H9 (cell line): ENCODE measurements around the gene NBPF4. TPM values are rescaled to one million over a fixed set of nuclear protein-coding genes. Genes with fewer than 3 reads are reported as not detected.

Experiments
- DNase-seq: peaks from one replicate; pipeline ENCODE4 v3.0.0-alpha.2; 2017
- H2AFZ ChIP-seq: one replicate; pipeline ENCODE4 v1.6.1; 2013; ENCODE audit warnings: mild to moderate bottlenecking, low read length, control low read depth, moderate library complexity
- H2AK5ac ChIP-seq: 2 replicates; pipeline ENCODE4 v1.6.1; 2013; ENCODE audit warnings: low read length, control low read depth, mixed read lengths; ENCODE audit not compliant: insufficient read length
- H2BK120ac ChIP-seq: one replicate; pipeline ENCODE4 v1.6.1; 2013; ENCODE audit warnings: low read depth, mild to moderate bottlenecking, low read length, control low read depth, inconsistent platforms; ENCODE audit not compliant: poor library complexity, severe bottlenecking
- H2BK12ac ChIP-seq: 2 replicates; pipeline ENCODE4 v1.6.1; 2013; ENCODE audit warnings: low read length, control low read depth, mixed read lengths, low read depth; ENCODE audit not compliant: insufficient read length
- H2BK15ac ChIP-seq: 2 replicates; pipeline ENCODE4 v1.6.1; 2013; ENCODE audit warnings: low read depth, low read length, control low read depth
- H2BK20ac ChIP-seq: one replicate; pipeline ENCODE4 v1.6.1; 2013; ENCODE audit warnings: low read depth, mild to moderate bottlenecking, low read length, control low read depth, inconsistent platforms; ENCODE audit not compliant: poor library complexity, severe bottlenecking
- H2BK5ac ChIP-seq: 2 replicates; pipeline ENCODE4 v1.6.1; 2013; ENCODE audit warnings: low read length, control low read depth, mixed read lengths; ENCODE audit not compliant: insufficient read length
- H3K14ac ChIP-seq: 2 replicates; pipeline ENCODE4 v1.6.1; 2013; ENCODE audit warnings: low read length, control low read depth; ENCODE audit not compliant: insufficient read depth
- H3K18ac ChIP-seq: 2 replicates; pipeline ENCODE4 v1.6.1; 2013; ENCODE audit warnings: low read depth, mild to moderate bottlenecking, mixed read lengths, low read length, control low read depth; ENCODE audit not compliant: insufficient read length
- H3K23ac ChIP-seq: 2 replicates; pipeline ENCODE4 v1.6.1; 2013; ENCODE audit warnings: low read length, control low read depth, mixed read lengths, low read depth; ENCODE audit not compliant: insufficient read length
- H3K23me2 ChIP-seq: 2 replicates; pipeline ENCODE4 v1.6.1; 2013; ENCODE audit warnings: low read depth, mild to moderate bottlenecking, mixed read lengths, low read length, control low read depth; ENCODE audit not compliant: insufficient read length, poor library complexity, severe bottlenecking
- H3K27ac ChIP-seq: 2 replicates; pipeline ENCODE4 v1.5.1; 2013; ENCODE audit warnings: low read length, control low read depth, mixed read lengths, low read depth; ENCODE audit not compliant: insufficient read length
- H3K27me3 ChIP-seq: 2 replicates; pipeline ENCODE4 v1.6.1; 2013; ENCODE audit warnings: low read length, control low read depth, inconsistent platforms; ENCODE audit not compliant: insufficient read depth
- H3K4ac ChIP-seq: 2 replicates; pipeline ENCODE4 v1.6.1; 2013; ENCODE audit warnings: low read depth, mild to moderate bottlenecking, control low read depth, inconsistent platforms, low read length, moderate library complexity
- H3K4me1 ChIP-seq: 2 replicates; pipeline ENCODE4 v1.6.1; 2013; ENCODE audit warnings: low read length, control low read depth, inconsistent platforms; ENCODE audit not compliant: insufficient read depth
- H3K4me2 ChIP-seq: 2 replicates; pipeline ENCODE4 v1.6.1; 2013; ENCODE audit warnings: low read length, control low read depth, mixed read lengths; ENCODE audit not compliant: insufficient read length, insufficient read depth
- H3K56ac ChIP-seq: 2 replicates; pipeline ENCODE4 v1.6.1; 2013; ENCODE audit warnings: low read depth, mild to moderate bottlenecking, mixed read lengths, low read length, control low read depth; ENCODE audit not compliant: insufficient read length
- H3K79me1 ChIP-seq: 2 replicates; pipeline ENCODE4 v1.6.1; 2013; ENCODE audit warnings: low read depth, mild to moderate bottlenecking, moderate library complexity, low read length, control low read depth, inconsistent platforms; ENCODE audit not compliant: insufficient read depth, poor library complexity, severe bottlenecking
- H3K79me2 ChIP-seq: 2 replicates; pipeline ENCODE4 v1.6.1; 2013; ENCODE audit warnings: low read length, control low read depth, inconsistent platforms; ENCODE audit not compliant: insufficient read depth
- H3K9ac ChIP-seq: 2 replicates; pipeline ENCODE4 v1.6.1; 2013; ENCODE audit warnings: low read length, control low read depth, mixed read lengths; ENCODE audit not compliant: insufficient read length; ENCODE audit errors: extremely low read depth
- H3K9me3 ChIP-seq: one replicate; pipeline ENCODE4 v1.6.1; 2013; ENCODE audit warnings: low read depth, low read length, inconsistent platforms; ENCODE audit not compliant: control insufficient read depth
- H3T11ph ChIP-seq: one replicate; pipeline ENCODE4 v1.6.1; 2013; ENCODE audit warnings: mild to moderate bottlenecking, low read length, control low read depth, inconsistent platforms
- H4K20me1 ChIP-seq: one replicate; pipeline ENCODE4 v1.6.1; 2013; ENCODE audit not compliant: control insufficient read depth, insufficient read length, insufficient read depth
- H4K5ac ChIP-seq: 2 replicates; pipeline ENCODE4 v1.6.1; 2013; ENCODE audit warnings: low read depth, mild to moderate bottlenecking, mixed read lengths, low read length, control low read depth; ENCODE audit not compliant: insufficient read length
- H4K8ac ChIP-seq: replicated peaks from 2 replicates; pipeline ENCODE4 v1.6.1; 2013; ENCODE audit warnings: low read length, control low read depth, mixed read lengths, low read depth; ENCODE audit not compliant: insufficient read length
- H4K91ac ChIP-seq: 2 replicates; pipeline ENCODE4 v1.6.1; 2013; ENCODE audit warnings: low read depth, mild to moderate bottlenecking, moderate library complexity, mixed read lengths, low read length, control low read depth; ENCODE audit not compliant: insufficient read length
- H3K27ac Mint-ChIP-seq, 3 experiments: 2 replicates in 2 of 3; 3 replicates in 1 of 3; pipeline ENCODE4 v1.8.0; 2020 to 2021; ENCODE audit warnings: mixed read lengths in 3 of 3, mild to moderate bottlenecking in 1 of 3, moderate library complexity in 1 of 3
- H3K27me3 Mint-ChIP-seq: 2 replicates; pipeline ENCODE4 v1.8.0; 2021; ENCODE audit warnings: low read depth, mild to moderate bottlenecking, moderate library complexity, mixed read lengths
- H3K36me3 Mint-ChIP-seq, 3 experiments: 2 replicates in 2 of 3; 3 replicates in 1 of 3; pipeline ENCODE4 v1.8.0; 2020 to 2021; ENCODE audit warnings: low read depth in 3 of 3, mixed read lengths in 3 of 3; ENCODE audit not compliant: insufficient read depth in 1 of 3
- H3K4me1 Mint-ChIP-seq, 2 experiments: 2 replicates each; pipeline ENCODE4 v1.8.0; 2020; ENCODE audit warnings: mixed read lengths in 2 of 2
- H3K4me3 Mint-ChIP-seq, 2 experiments: 2 replicates in 1 of 2; 3 replicates in 1 of 2; pipeline ENCODE4 v1.8.0; 2020 to 2021; ENCODE audit warnings: mild to moderate bottlenecking in 2 of 2, mixed read lengths in 2 of 2, moderate library complexity in 1 of 2
- H3K9me3 Mint-ChIP-seq, 2 experiments: 2 replicates in 1 of 2; 3 replicates in 1 of 2; pipeline ENCODE4 v1.8.0; 2020; ENCODE audit warnings: mild to moderate bottlenecking in 2 of 2, mixed read lengths in 2 of 2, moderate library complexity in 1 of 2
- WGBS: extraction: QIAGEN DNeasy Blood & Tissue Kit; methylation state at CpG from one replicate; pipeline ENCODE4 v1.1.7; 2013; ENCODE audit warnings: missing lambda C conversion rate, low lambda C conversion rate, mixed read lengths; ENCODE audit not compliant: insufficient read length; ENCODE audit errors: extremely low coverage; 5-methylcytosine and 5-hydroxymethylcytosine counted together
- total RNA-seq: library from RNA; stranded (reverse); gene quantifications from 2 replicates; pipeline ENCODE4 v1.2.1, GENCODE V29; 2021
- TF ChIP-seq, protein P1 (sequence below): fragments of 200-600 bp; sonication (generic); conservative IDR thresholded peaks from 3 replicates; pipeline ENCODE4 v1.8.0; 2021; ENCODE audit warnings: antibody characterized with exemption, mild to moderate bottlenecking

Gene NBPF4
- total RNA-seq, 1 experiment from 2014 or later = not detected

DNA sequence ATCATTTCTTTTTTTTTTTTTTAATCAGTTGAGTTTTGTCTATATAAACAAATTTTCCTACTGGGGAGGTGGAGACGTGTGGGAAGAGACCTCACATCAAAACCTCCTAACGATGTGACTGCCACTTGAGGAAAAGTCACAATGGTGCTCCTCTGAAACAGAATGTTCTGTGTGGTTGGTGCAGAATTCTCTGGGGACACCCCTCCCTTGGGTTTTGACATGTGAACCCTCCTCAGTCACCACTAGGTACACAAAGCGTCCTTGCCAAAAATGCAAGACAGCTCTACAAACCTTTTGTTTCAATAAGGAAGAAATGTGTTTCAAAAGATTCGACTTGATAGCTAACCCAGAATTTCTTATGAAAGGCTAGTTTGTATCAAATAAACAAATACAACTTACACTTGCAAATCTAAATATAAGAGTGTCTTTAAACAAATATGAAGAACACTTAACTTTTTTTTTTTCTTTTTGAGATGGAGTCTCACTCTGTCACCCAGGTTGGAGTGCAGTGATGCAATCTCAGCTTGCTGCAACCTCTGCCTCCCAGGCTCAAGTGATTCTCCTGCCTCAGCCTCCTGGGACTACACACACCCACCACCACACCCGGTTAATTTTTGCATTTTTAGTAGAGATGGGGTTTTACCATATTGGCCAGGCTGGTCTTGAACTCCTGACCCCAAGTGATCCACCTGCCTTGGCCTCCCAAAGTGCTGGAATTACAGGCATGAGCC lies 53.0 kb downstream of the NBPF4 start:
- Histone ChIP-seq H4K8ac (no peak overlapping the region), H4K5ac (no peak overlapping the region), H2BK20ac (no peak overlapping the region), H3K4me1 (no peaks in the 10 kb centered on the region), H3K9ac (no peak overlapping the region), H4K20me1 (no peaks in the 10 kb centered on the region), H3K9me3 (no peaks in the 10 kb centered on the region), H3K23ac (no peak overlapping the region), H3K56ac (no peak overlapping the region), H3K79me2 (peaks cover 8% of the 10 kb centered on the region; the same call in 1 of the 2 replicates), H3K27me3 (no peaks in the 10 kb centered on the region), H2BK12ac (no peak overlapping the region), H3K4me2 (no peak overlapping the region), H2BK15ac (no peak overlapping the region), H3K27ac (no peak overlapping the region), H3K18ac (no peak overlapping the region), H2BK120ac (no peak overlapping the region), H3K79me1 (peaks cover 13% of the 10 kb centered on the region), H3K14ac (no peak overlapping the region), H3T11ph (no peak overlapping the region), H3K4ac (no peak overlapping the region), H2AK5ac (no peak overlapping the region), H2BK5ac (no peak overlapping the region), H2AFZ (no peak overlapping the region), H4K91ac (no peak overlapping the region), H3K23me2 (no peaks in the 10 kb centered on the region)
- DNase-seq = no peak
- WGBS = no CpG with 5 or more reads among the region's 5 CpGs
- TF ChIP-seq, protein P1, sequence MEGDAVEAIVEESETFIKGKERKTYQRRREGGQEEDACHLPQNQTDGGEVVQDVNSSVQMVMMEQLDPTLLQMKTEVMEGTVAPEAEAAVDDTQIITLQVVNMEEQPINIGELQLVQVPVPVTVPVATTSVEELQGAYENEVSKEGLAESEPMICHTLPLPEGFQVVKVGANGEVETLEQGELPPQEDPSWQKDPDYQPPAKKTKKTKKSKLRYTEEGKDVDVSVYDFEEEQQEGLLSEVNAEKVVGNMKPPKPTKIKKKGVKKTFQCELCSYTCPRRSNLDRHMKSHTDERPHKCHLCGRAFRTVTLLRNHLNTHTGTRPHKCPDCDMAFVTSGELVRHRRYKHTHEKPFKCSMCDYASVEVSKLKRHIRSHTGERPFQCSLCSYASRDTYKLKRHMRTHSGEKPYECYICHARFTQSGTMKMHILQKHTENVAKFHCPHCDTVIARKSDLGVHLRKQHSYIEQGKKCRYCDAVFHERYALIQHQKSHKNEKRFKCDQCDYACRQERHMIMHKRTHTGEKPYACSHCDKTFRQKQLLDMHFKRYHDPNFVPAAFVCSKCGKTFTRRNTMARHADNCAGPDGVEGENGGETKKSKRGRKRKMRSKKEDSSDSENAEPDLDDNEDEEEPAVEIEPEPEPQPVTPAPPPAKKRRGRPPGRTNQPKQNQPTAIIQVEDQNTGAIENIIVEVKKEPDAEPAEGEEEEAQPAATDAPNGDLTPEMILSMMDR = no peak
- peaks cover 3 to 6% of the 10 kb centered on the region in 2 experiments; a peak in 3 of 5 replicates for H3K9me3 Mint-ChIP-seq
- H3K27me3 Mint-ChIP-seq = no peaks in the 10 kb centered on the region
- no peak overlapping the region for H3K27ac Mint-ChIP-seq
- H3K36me3 Mint-ChIP-seq = peaks cover 15 to 63% (median 33%) of the 10 kb centered on the region in 3 experiments
- H3K4me3 Mint-ChIP-seq = no peak overlapping the region
- H3K4me1 Mint-ChIP-seq = peaks cover 3 to 4% of the 10 kb centered on the region in 2 experiments; a peak in 2 of 4 replicates
